Mesenteric fat pad (tissue), 1 donor: ENCODE data around the gene UAP1L1. TPM values are rescaled to one million over a fixed set of nuclear protein-coding genes. Genes with fewer than 3 reads are reported as not detected.

Experiments used
- DNase-seq: peaks from one replicate; pipeline ENCODE4 v3.0.0-alpha.2; 2020; ENCODE audit warnings: low spot score
- total RNA-seq: library from RNA; stranded (reverse); fragmentation: NEBNext Ultra II Directional; extraction: Animal tissue kit (Norgen Biotek cat#: 25700); gene quantifications from one replicate; pipeline ENCODE4 v1.2.1, GENCODE V29; 2021
- donor health status: DM: yes; HTN: yes; CAD: no.

Gene UAP1L1
- total RNA-seq, 1 donor from 2014 or later = 28.1 TPM

GRCh38 chr9:137128158-137128861 lies 51.0 kb downstream of the UAP1L1 start:
- DNase-seq = no peak

GRCh38 chr9:137128862-137129455 lies 51.6 kb downstream of the UAP1L1 start:
- no peak for DNase-seq

GRCh38 chr9:137129456-137130175 lies 52.3 kb downstream of the UAP1L1 start:
- peak; percentile 93 for DNase-seq

- DNase-seq = no peak
Observed at GRCh38 chr9:137130176-137130755, 52.9 kb downstream of the UAP1L1 start.

Other genes starting within 250 kb of the UAP1L1 start
- gene AJM1, start 235.0 kb upstream of the UAP1L1 start, total RNA-seq = 1.00 TPM
- gene PHPT1, start 228.1 kb upstream of the UAP1L1 start, total RNA-seq = 89.6 TPM
- 1.6 TPM for gene MAMDC4, start 225.2 kb upstream of the UAP1L1 start, total RNA-seq
- gene EDF1, start 211.2 kb upstream of the UAP1L1 start, total RNA-seq = 215 TPM
- gene TRAF2, start 191.0 kb upstream of the UAP1L1 start, total RNA-seq = 8.8 TPM
- 95.2 TPM for gene FBXW5, start 132.8 kb upstream of the UAP1L1 start, total RNA-seq
- gene C8G, start 132.3 kb upstream of the UAP1L1 start, total RNA-seq = not detected
- gene LCN12, start 125.2 kb upstream of the UAP1L1 start, total RNA-seq = not detected
- 249 TPM for gene PTGDS, start 100.0 kb upstream of the UAP1L1 start, total RNA-seq
- 0.71 TPM for gene LCNL1, start 94.5 kb upstream of the UAP1L1 start, total RNA-seq
- gene PAXX, start 85.1 kb upstream of the UAP1L1 start, total RNA-seq = 29.4 TPM
- 1.6 TPM for gene CLIC3, start 80.9 kb upstream of the UAP1L1 start, total RNA-seq
- 47.2 TPM for gene ABCA2, start 49.3 kb upstream of the UAP1L1 start, total RNA-seq
- 0.55 TPM for gene FUT7, start 45.4 kb upstream of the UAP1L1 start, total RNA-seq
- gene NPDC1, start 31.3 kb upstream of the UAP1L1 start, total RNA-seq = 95.3 TPM
- gene ENTPD2, start 23.5 kb upstream of the UAP1L1 start, total RNA-seq = not detected
- gene SAPCD2, start 7.0 kb upstream of the UAP1L1 start, total RNA-seq = 0.42 TPM
- 33.0 TPM for gene MAN1B1, start 9.5 kb downstream of the UAP1L1 start, total RNA-seq
- gene DPP7, start 37.2 kb downstream of the UAP1L1 start, total RNA-seq = 150 TPM
- gene GRIN1, start 61.6 kb downstream of the UAP1L1 start, total RNA-seq = not detected
- not detected for gene LRRC26, start 92.5 kb downstream of the UAP1L1 start, total RNA-seq
- not detected for gene TMEM210, start 94.5 kb downstream of the UAP1L1 start, total RNA-seq
- gene ANAPC2, start 111.0 kb downstream of the UAP1L1 start, total RNA-seq = 39.3 TPM
- 53.3 TPM for gene SSNA1, start 111.2 kb downstream of the UAP1L1 start, total RNA-seq
- gene TPRN, start 123.2 kb downstream of the UAP1L1 start, total RNA-seq = 5.1 TPM
- gene TMEM203, start 128.1 kb downstream of the UAP1L1 start, total RNA-seq = 24.8 TPM
- 10.4 TPM for gene NDOR1, start 128.2 kb downstream of the UAP1L1 start, total RNA-seq
- gene RNF208, start 144.7 kb downstream of the UAP1L1 start, total RNA-seq = 5.9 TPM
- gene CYSRT1, start 147.7 kb downstream of the UAP1L1 start, total RNA-seq = 0.42 TPM
- not detected for gene RNF224, start 150.0 kb downstream of the UAP1L1 start, total RNA-seq
- gene SLC34A3, start 153.4 kb downstream of the UAP1L1 start, total RNA-seq = not detected
- gene TUBB4B, start 163.8 kb downstream of the UAP1L1 start, total RNA-seq = 298 TPM
- not detected for gene STPG3, start 173.8 kb downstream of the UAP1L1 start, total RNA-seq
- gene NELFB, start 177.8 kb downstream of the UAP1L1 start, total RNA-seq = 39.2 TPM
- 9.2 TPM for gene TOR4A, start 200.2 kb downstream of the UAP1L1 start, total RNA-seq
- 16.3 TPM for gene NRARP, start 224.8 kb downstream of the UAP1L1 start, total RNA-seq